Measurements from ENCODE around the gene TTLL7. TPM values are rescaled to one million over a fixed set of nuclear protein-coding genes. Genes with fewer than 3 reads are reported as not detected.

Gene TTLL7
- total RNA-seq, 2 donors from 2014 or later, result 24.7 to 26.6 TPM

DNA sequence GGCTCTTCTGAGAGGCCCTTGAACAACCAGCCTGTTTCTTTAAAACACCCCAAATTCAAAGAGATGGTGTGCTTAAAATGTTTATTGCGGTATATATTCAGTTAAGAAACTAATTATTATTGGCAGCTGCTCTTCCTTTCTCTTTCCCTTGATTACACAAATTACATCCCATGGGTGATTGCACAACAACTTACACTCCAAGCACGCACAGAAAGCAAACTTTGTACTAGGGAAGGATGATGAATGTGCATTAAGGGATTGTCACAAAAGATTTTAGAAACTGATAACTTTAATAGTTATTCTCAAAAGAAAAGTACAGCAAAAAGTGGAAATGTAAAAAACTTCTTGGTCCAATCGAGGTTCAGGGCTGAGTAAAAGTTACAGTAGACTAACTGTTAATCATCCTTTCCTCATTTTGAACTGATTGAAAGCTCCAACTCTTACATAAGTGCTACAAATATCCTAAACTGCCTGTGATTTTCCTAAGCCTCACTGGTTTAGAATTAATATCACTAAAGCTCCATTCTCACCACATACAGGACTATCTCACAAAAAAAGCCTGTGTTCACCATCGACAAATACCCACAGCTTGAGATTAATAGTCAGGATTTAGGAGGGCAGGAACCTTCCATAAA is 153.4 kb downstream of the TTLL7 start:
- DNase-seq (ENCODE audit: low spot score), result no peak
- Histone ChIP-seq H3K36me3 (no peaks in the 10 kb centered on the region), H3K27me3 (replicated peaks; ENCODE audit: insufficient read depth) (no peaks in the 10 kb centered on the region), H3K27ac (no peak overlapping the region), H3K4me3 (no peak overlapping the region), H3K9me3 (no peaks in the 10 kb centered on the region), H3K4me1 (replicated peaks) (no peaks in the 10 kb centered on the region)
- WGBS, result 59% methylated on average over 4 of the region's 4 CpGs
- intact Hi-C loops (cut with DNase I), result no loop called here
- TF ChIP-seq POLR2A (IDR thresholded peaks at IDR 0.05) (no peak), POLR2AphosphoS5 (IDR thresholded peaks at IDR 0.05) (no peak)
- TF ChIP-seq, protein P1, sequence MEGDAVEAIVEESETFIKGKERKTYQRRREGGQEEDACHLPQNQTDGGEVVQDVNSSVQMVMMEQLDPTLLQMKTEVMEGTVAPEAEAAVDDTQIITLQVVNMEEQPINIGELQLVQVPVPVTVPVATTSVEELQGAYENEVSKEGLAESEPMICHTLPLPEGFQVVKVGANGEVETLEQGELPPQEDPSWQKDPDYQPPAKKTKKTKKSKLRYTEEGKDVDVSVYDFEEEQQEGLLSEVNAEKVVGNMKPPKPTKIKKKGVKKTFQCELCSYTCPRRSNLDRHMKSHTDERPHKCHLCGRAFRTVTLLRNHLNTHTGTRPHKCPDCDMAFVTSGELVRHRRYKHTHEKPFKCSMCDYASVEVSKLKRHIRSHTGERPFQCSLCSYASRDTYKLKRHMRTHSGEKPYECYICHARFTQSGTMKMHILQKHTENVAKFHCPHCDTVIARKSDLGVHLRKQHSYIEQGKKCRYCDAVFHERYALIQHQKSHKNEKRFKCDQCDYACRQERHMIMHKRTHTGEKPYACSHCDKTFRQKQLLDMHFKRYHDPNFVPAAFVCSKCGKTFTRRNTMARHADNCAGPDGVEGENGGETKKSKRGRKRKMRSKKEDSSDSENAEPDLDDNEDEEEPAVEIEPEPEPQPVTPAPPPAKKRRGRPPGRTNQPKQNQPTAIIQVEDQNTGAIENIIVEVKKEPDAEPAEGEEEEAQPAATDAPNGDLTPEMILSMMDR (IDR thresholded peaks at IDR 0.05), result no peak

DNA sequence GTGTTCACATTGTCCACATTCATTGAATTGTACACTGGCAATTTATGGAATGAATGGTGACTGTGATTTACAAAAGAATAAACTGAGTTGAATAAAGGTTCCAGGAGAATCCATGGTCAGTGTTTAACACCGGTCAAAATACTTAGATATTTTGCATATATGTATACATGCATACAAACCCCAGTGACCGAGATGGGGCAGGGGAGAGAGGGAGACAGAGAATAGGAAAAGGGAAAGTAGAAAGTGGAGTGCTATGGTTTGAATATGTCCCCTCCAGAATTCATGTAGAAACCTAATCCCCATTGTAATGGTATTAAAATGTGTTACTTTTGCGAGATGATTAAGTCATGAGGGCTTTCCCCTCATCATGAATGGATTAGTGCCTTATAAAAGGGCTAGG is 154.4 kb downstream of the TTLL7 start:
- Histone ChIP-seq H3K4me3 (no peak overlapping the region), H3K27me3 (replicated peaks; ENCODE audit: insufficient read depth) (no peaks in the 10 kb centered on the region), H3K9me3 (no peaks in the 10 kb centered on the region), H3K36me3 (no peaks in the 10 kb centered on the region), H3K27ac (no peak overlapping the region), H3K4me1 (replicated peaks) (no peaks in the 10 kb centered on the region)
- TF ChIP-seq POLR2AphosphoS5 (IDR thresholded peaks at IDR 0.05) (no peak), POLR2A (IDR thresholded peaks at IDR 0.05) (no peak)
- TF ChIP-seq, protein P1 (IDR thresholded peaks at IDR 0.05), result no peak
- WGBS, result 92% methylated on average over 3 of the region's 3 CpGs
- intact Hi-C loops (cut with DNase I), result no loop called here
- no peak for DNase-seq (ENCODE audit: low spot score)

DNA sequence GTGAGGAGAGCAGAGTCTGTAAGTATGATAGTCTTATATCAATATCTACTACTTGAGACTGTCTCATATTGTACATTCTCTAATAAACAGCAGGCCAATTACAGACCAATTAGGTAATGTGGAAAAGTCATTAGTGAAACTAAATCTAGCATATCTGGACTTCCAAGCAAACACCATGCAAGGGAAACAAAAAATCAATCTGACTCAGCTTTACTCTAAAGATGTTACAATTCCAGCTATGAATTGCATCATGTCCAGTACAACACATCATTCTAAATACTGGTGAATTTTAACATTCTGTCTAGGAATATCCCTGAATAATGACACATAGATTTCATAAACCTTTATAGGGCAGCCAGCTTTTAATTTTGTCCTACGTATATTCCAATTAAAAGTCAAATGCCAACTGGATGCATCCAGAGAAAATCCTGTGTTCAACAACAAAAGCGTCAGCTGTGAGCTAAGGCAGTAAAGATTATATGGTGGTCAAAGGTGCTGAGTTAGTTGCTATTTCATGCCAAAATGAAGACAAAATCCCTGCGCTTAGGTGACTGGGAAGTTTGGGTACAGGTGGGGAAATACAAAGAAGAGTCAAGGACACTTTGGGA is 159.3 kb downstream of the TTLL7 start:
- TF ChIP-seq POLR2AphosphoS5 (IDR thresholded peaks at IDR 0.05), result no peak
- TF ChIP-seq, protein P1 (IDR thresholded peaks at IDR 0.05), result no peak
- TF ChIP-seq POLR2A (IDR thresholded peaks at IDR 0.05), result no peak
- intact Hi-C loops (cut with DNase I), result no loop called here
- WGBS, result 95% methylated on average over 3 of the region's 3 CpGs

DNA sequence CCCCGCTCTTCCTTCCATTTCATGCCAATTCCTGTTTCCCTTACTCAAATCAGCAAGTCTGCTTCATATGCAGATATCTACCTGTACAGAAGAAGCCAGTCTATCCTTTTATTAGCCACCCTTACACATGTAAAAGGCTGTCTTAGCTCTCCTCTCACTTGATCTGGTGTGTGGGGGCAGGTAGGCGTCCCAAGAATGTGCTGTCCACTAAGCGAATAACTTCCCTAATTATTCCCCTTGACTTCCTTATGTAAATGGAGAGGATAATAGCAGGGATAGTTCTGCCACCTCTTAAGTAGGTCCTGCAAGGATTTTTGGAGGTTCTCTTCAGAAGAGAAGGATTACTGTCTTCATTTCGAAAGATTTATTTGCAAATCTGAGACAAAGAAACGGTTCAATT is 160.4 kb downstream of the TTLL7 start:
- WGBS, result 84% methylated on average over 5 of the region's 5 CpGs
- Histone ChIP-seq H3K9me3 (no peaks in the 10 kb centered on the region), H3K4me1 (replicated peaks) (no peaks in the 10 kb centered on the region), H3K27ac (no peak overlapping the region), H3K4me3 (no peak overlapping the region), H3K27me3 (replicated peaks; ENCODE audit: insufficient read depth) (no peaks in the 10 kb centered on the region), H3K36me3 (no peaks in the 10 kb centered on the region)
- intact Hi-C loops (cut with DNase I), result no loop called here
- TF ChIP-seq POLR2AphosphoS5 (IDR thresholded peaks at IDR 0.05) (no peak), POLR2A (IDR thresholded peaks at IDR 0.05) (no peak)
- TF ChIP-seq, protein P1 (IDR thresholded peaks at IDR 0.05), result no peak
- DNase-seq (ENCODE audit: low spot score), result no peak

More for the DNA sequence above, 159.3 kb downstream of the TTLL7 start:
- H3K27me3 ChIP-seq (replicated peaks; ENCODE audit: insufficient read depth), result no peaks in the 10 kb centered on the region
- no peaks in the 10 kb centered on the region for H3K36me3 ChIP-seq
- no peaks in the 10 kb centered on the region for H3K4me1 ChIP-seq (replicated peaks)
- H3K9me3 ChIP-seq, result no peaks in the 10 kb centered on the region
- H3K4me3 ChIP-seq, result no peak overlapping the region
- H3K27ac ChIP-seq, result no peak overlapping the region
- no peak for DNase-seq (ENCODE audit: low spot score)

DNA sequence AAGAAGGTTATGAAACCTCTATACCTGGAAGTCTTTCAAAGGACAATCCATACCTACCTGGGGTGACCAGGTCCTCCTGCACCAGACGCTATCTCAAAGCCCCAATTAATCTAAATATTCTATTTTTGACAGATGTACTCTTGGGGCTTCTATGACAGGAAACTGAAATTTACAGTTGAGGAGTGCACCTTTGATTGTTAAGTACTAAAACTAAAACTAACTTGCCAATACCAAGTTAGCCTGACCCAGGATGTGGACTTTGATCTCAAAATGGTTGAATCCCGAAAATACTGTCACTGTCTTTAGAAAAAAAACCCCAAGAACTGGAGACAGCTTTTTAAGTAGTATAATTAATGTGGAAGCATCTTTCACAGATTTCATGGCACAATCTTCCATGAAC is 162.4 kb downstream of the TTLL7 start:
- no peak for DNase-seq (ENCODE audit: low spot score)
- WGBS, result 92% methylated on average over 2 of the region's 2 CpGs
- no peak for TF ChIP-seq POLR2AphosphoS5 (IDR thresholded peaks at IDR 0.05)
- TF ChIP-seq POLR2A (IDR thresholded peaks at IDR 0.05), result no peak
- Histone ChIP-seq H3K4me3 (no peak overlapping the region), H3K36me3 (no peaks in the 10 kb centered on the region), H3K4me1 (replicated peaks) (no peaks in the 10 kb centered on the region), H3K27ac (no peak overlapping the region), H3K27me3 (replicated peaks; ENCODE audit: insufficient read depth) (no peaks in the 10 kb centered on the region), H3K9me3 (no peaks in the 10 kb centered on the region)
- intact Hi-C loops (cut with DNase I), result no loop called here

All from prostate gland (tissue), 2 donors.